ENCODE measurements around the gene GPC5. TPM values are rescaled to one million over a fixed set of nuclear protein-coding genes. Genes with fewer than 3 reads are reported as not detected.

The GPC5 gene
- total RNA-seq, 1 experiment from 2014 or later, result 0.21 TPM

- no TSS peak for BruUV-seq (replicated peaks)
- ChIA-PET POLR2A (ENCODE audit: low non-redundant PET) (no interaction called here), CTCF (no interaction called here)
- intact Hi-C loops (cut with micrococcal nuclease; ENCODE audit: unreplicated experiment), result no loop called here
- Histone ChIP-seq H3K36me3 (ENCODE audit: insufficient read depth, low read length, poor library complexity, severe bottlenecking) (peaks cover 74% of the 10 kb centered on the region), H3K9me3 (ENCODE audit: low read depth, low read length, poor library complexity, severe bottlenecking) (no peaks in the 10 kb centered on the region), H3K4me1 (ENCODE audit: insufficient read depth, low read length, poor library complexity, severe bottlenecking) (peaks cover 26% of the 10 kb centered on the region), H3K27ac (ENCODE audit: low read depth, low read length, poor library complexity, severe bottlenecking) (no peak overlapping the region), H3K27me3 (replicated peaks; ENCODE audit: insufficient read depth, low read depth, low read length, poor library complexity) (no peaks in the 10 kb centered on the region), H3K4me3 (ENCODE audit: low read depth, low read length, poor library complexity, severe bottlenecking) (no peak overlapping the region)
- no peak for TF ChIP-seq EZH2 (IDR thresholded peaks at IDR 0.05; ENCODE audit: borderline replicate concordance, low read depth, low read length, poor library complexity, severe bottlenecking)
- TF ChIP-seq, protein P1, sequence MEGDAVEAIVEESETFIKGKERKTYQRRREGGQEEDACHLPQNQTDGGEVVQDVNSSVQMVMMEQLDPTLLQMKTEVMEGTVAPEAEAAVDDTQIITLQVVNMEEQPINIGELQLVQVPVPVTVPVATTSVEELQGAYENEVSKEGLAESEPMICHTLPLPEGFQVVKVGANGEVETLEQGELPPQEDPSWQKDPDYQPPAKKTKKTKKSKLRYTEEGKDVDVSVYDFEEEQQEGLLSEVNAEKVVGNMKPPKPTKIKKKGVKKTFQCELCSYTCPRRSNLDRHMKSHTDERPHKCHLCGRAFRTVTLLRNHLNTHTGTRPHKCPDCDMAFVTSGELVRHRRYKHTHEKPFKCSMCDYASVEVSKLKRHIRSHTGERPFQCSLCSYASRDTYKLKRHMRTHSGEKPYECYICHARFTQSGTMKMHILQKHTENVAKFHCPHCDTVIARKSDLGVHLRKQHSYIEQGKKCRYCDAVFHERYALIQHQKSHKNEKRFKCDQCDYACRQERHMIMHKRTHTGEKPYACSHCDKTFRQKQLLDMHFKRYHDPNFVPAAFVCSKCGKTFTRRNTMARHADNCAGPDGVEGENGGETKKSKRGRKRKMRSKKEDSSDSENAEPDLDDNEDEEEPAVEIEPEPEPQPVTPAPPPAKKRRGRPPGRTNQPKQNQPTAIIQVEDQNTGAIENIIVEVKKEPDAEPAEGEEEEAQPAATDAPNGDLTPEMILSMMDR (conservative IDR thresholded peaks at IDR 0.05; ENCODE audit: low read depth, low read length), result no peak
- no peak for DNase-seq (ENCODE audit: low spot score)
Observed at GRCh38 chr13:91355099-91355825, 43.2 kb upstream of the GPC5 start.

GRCh38 chr13:91355826-91356710 lies 42.4 kb upstream of the GPC5 start:
- no peaks in the 10 kb centered on the region for H3K9me3 ChIP-seq (ENCODE audit: low read depth, low read length, poor library complexity, severe bottlenecking)
- H3K27ac ChIP-seq (ENCODE audit: low read depth, low read length, poor library complexity, severe bottlenecking), result no peak overlapping the region
- peaks cover 18% of the 10 kb centered on the region for H3K4me1 ChIP-seq (ENCODE audit: insufficient read depth, low read length, poor library complexity, severe bottlenecking)
- BruUV-seq (replicated peaks), result no TSS peak
- intact Hi-C loops (cut with micrococcal nuclease; ENCODE audit: unreplicated experiment), result no loop called here
- H3K36me3 ChIP-seq (ENCODE audit: insufficient read depth, low read length, poor library complexity, severe bottlenecking), result peaks cover 66% of the 10 kb centered on the region
- TF ChIP-seq, protein P1 (conservative IDR thresholded peaks at IDR 0.05; ENCODE audit: low read depth, low read length), result no peak
- no peak for TF ChIP-seq EZH2 (IDR thresholded peaks at IDR 0.05; ENCODE audit: borderline replicate concordance, low read depth, low read length, poor library complexity, severe bottlenecking)
- DNase-seq (ENCODE audit: low spot score), result no peak
- ChIA-PET POLR2A (ENCODE audit: low non-redundant PET) (no interaction called here), CTCF (no interaction called here)
- H3K27me3 ChIP-seq (replicated peaks; ENCODE audit: insufficient read depth, low read depth, low read length, poor library complexity), result no peaks in the 10 kb centered on the region
- H3K4me3 ChIP-seq (ENCODE audit: low read depth, low read length, poor library complexity, severe bottlenecking), result no peak overlapping the region

DNA sequence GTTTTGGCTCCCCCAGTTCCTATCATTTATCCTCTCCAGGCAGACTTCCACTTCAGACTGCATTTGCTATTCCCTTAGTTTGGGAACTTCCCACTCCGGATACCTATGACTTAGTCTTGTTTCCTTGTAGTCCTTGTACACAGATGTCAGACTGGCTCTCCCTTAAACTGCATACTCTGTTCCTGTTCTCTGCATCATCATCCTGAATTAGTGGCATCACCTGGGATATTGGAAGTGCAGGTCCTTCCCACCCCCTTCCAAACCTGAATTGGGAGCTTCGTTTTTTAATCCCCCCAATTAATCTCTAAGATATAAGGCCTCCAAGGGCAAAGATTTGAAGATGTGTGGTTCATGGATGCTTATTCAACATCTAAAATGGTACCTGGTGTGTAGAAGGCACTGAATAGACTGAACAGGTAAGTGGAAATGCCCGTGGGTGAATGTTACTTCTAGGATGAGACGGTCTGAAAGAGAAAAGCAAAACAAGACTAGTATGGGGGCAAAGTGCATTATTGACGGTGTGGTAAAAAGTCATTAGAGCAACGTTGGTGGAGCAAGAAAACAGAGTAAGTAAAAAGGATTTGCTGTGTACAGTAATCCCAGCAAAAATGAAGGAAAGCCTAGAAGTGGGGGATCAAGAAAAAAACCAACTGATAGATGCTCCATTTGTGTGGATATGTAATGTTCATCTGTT lies 41.4 kb upstream of the GPC5 start:
- DNase-seq (ENCODE audit: low spot score), result no peak
- BruUV-seq (replicated peaks), result no TSS peak
- intact Hi-C loops (cut with micrococcal nuclease; ENCODE audit: unreplicated experiment), result no loop called here
- Histone ChIP-seq H3K27ac (ENCODE audit: low read depth, low read length, poor library complexity, severe bottlenecking) (no peak overlapping the region), H3K4me3 (ENCODE audit: low read depth, low read length, poor library complexity, severe bottlenecking) (no peak overlapping the region), H3K4me1 (ENCODE audit: insufficient read depth, low read length, poor library complexity, severe bottlenecking) (peaks cover 8% of the 10 kb centered on the region), H3K36me3 (ENCODE audit: insufficient read depth, low read length, poor library complexity, severe bottlenecking) (peaks cover 56% of the 10 kb centered on the region), H3K27me3 (replicated peaks; ENCODE audit: insufficient read depth, low read depth, low read length, poor library complexity) (no peaks in the 10 kb centered on the region), H3K9me3 (ENCODE audit: low read depth, low read length, poor library complexity, severe bottlenecking) (no peaks in the 10 kb centered on the region)
- ChIA-PET POLR2A (ENCODE audit: low non-redundant PET) (no interaction called here), CTCF (no interaction called here)
- TF ChIP-seq EZH2 (IDR thresholded peaks at IDR 0.05; ENCODE audit: borderline replicate concordance, low read depth, low read length, poor library complexity, severe bottlenecking), result no peak
- TF ChIP-seq, protein P1 (conservative IDR thresholded peaks at IDR 0.05; ENCODE audit: low read depth, low read length), result no peak

Data from A673 (cell line).